ENCODE measurements around the gene SLC16A10.

The SLC16A10 gene

DNA sequence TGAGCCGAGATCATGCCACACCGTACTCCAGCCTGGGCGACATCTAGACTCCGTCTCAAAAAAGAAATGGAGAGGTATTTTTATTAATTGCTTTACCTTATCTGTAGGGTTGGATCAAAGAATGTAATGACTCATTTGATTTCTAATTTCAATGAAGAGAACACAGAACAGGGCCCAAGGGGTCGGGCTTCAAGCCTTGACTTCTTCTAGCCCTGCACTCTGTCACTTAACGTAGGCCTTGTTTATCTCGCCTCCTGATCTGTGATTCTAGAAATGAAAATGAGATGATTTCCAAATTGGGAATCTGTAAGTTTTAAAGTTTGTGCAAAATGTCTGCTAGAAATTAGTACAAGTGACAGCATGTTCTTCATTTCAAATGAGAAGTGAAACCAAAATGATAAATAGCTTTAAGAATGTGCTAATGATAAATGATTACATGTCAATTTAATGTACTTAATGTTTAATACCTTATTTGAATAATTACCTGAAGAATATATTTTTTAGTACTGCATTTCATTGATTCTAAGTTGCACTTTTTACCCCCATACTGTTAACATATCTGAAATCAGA lies 180.5 kb downstream of the SLC16A10 start:
- no peak overlapping the region for H3K27ac ChIP-seq
- DNase-seq (ENCODE audit: low spot score) = no peak
- ChIA-PET POLR2A (ENCODE audit: low non-redundant PET) (no interaction called here), CTCF (interaction anchor here (0.7 kb wide), 1 partner anchor 768 kb away, joined by 3 read pairs; no protein-coding TSS in a partner anchor)
- TF ChIP-seq, protein P1, sequence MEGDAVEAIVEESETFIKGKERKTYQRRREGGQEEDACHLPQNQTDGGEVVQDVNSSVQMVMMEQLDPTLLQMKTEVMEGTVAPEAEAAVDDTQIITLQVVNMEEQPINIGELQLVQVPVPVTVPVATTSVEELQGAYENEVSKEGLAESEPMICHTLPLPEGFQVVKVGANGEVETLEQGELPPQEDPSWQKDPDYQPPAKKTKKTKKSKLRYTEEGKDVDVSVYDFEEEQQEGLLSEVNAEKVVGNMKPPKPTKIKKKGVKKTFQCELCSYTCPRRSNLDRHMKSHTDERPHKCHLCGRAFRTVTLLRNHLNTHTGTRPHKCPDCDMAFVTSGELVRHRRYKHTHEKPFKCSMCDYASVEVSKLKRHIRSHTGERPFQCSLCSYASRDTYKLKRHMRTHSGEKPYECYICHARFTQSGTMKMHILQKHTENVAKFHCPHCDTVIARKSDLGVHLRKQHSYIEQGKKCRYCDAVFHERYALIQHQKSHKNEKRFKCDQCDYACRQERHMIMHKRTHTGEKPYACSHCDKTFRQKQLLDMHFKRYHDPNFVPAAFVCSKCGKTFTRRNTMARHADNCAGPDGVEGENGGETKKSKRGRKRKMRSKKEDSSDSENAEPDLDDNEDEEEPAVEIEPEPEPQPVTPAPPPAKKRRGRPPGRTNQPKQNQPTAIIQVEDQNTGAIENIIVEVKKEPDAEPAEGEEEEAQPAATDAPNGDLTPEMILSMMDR (conservative IDR thresholded peaks at IDR 0.05; ENCODE audit: low read depth) = no peak

DNA sequence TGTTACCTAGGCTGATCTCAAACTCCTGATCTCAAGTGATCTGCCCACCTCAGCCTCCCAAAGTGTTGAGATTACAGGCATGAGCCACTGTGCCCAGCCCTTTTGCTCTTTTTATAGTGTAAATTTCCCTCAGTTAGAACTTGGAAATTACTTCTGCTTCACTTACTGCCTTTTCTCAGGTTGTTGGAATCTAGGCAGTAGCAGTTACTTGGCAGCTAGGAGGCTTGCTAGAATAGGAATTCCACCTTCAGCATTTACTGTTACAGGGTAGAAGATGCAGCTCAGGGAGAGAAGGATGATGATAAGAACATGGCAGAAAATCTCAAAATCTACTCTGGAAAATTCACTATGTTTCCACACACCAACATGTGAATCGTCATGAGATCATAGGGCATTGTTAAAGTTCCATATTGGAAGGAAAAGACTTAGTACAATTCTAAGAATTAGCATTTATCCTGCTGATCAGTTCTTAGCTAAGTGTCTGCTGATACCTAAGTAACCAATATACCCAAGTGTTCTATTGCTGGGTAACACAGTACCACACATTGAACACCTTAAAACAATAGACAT lies 182.2 kb downstream of the SLC16A10 start:
- POLR2A ChIA-PET (ENCODE audit: low non-redundant PET) = no interaction called here
- CTCF ChIA-PET = no interaction called here
- no peak for DNase-seq (ENCODE audit: low spot score)
- H3K27ac ChIP-seq = no peak overlapping the region
- TF ChIP-seq, protein P1 (conservative IDR thresholded peaks at IDR 0.05; ENCODE audit: low read depth) = no peak

DNA sequence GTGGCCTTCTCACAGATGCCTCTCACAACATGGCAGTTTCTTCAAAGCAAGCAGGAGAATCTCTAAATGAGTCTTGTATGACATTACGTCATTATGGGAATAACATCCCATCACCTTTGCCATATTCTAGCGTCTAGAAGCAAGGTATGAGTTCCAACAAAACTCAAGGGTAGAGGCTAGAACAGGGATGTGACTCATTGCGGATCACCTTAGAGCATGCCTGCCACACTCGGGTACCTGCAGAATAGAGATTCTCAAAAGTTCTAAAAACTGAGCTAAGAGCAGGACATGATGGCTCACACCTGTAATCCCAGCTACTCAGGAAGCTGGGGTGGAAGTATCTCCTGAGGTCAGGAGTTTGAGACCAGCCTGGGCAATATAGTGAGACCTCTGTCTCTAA lies 182.8 kb downstream of the SLC16A10 start:
- TF ChIP-seq, protein P1 (conservative IDR thresholded peaks at IDR 0.05; ENCODE audit: low read depth) = no peak
- no peak for DNase-seq (ENCODE audit: low spot score)
- CTCF ChIA-PET = no interaction called here
- H3K27ac ChIP-seq = no peak overlapping the region
- POLR2A ChIA-PET (ENCODE audit: low non-redundant PET) = no interaction called here

DNA sequence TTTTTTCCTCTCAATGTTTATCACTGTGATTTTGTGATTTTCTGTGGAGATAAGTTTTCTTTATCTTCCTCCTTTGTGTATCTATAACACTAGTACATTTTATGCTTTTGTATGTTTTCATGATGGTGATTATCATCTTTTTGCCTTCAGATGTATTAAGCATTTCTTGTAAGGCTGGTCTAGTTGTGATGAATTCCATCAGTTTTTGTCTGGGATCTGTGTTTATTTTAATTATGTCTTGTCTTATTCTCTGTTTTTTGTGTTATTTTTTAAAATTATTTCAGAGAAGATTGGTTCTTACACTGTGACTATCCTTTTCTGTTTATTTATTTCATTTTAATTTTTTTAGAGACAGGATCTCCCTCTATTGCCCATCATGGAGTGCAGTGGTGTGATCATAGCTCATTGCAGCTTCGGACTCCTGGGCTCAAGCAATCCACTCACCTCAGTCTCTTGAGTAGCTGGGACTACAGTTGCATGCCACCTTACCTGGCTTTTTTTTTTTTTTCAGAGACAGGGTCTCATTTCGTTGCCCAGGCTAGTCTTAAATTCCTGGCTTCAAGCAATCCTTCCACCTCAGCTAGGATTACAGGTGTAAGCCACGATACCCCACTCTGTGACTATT lies 187.4 kb downstream of the SLC16A10 start:
- H3K27ac ChIP-seq = no peak overlapping the region
- TF ChIP-seq, protein P1 (conservative IDR thresholded peaks at IDR 0.05; ENCODE audit: low read depth) = no peak
- ChIA-PET CTCF (no interaction called here), POLR2A (ENCODE audit: low non-redundant PET) (no interaction called here)
- no peak for DNase-seq (ENCODE audit: low spot score)

DNA sequence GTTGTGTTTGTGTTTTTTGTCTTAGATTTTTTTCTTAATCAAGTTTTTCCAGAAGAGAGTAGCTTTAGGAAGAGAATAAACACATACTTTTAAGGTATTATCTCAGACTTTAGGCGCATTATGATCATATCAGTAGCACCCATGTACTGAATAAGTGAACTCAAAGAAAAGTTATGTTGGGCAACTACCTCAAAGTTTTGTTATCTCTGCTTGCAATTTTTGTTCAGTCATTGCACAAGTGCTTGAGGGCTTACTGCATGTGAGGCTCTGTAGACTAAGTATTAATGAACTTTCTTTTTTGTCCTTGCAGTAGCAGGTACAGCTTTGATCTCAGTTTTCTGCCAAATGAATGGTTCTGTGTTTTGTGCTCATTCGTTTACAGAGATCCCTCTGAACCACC lies 189.0 kb downstream of the SLC16A10 start:
- ChIA-PET POLR2A (ENCODE audit: low non-redundant PET) (no interaction called here), CTCF (interaction anchor here (0.6 kb wide), 2 partner anchors 48 to 773 kb away, joined by 4 read pairs; no protein-coding TSS in a partner anchor)
- H3K27ac ChIP-seq = no peak overlapping the region
- TF ChIP-seq, protein P1 (conservative IDR thresholded peaks at IDR 0.05; ENCODE audit: low read depth) = no peak
- DNase-seq (ENCODE audit: low spot score) = no peak

DNA sequence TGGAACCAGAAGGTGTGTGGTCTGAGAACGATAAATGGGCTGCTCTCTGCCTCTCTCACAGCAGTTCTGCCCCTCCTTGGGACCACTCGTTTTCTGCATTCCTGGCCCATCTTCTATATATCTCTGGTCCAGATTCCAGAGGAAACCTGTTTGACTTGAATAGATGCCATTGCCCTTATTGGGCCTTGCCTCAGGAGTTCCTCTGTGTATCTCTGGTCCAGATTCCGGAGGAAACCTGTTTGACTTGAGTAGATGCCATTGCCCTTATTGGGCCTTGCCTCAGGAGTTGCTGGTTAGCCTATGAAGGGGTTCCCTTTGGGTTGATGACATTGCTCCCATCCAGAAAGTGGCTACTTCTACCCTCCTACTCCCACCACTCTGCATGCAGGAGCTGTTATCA lies 189.4 kb downstream of the SLC16A10 start:
- TF ChIP-seq, protein P1 (conservative IDR thresholded peaks at IDR 0.05; ENCODE audit: low read depth) = no peak
- no peak for DNase-seq (ENCODE audit: low spot score)
- ChIA-PET CTCF (interaction anchor here (0.6 to 0.9 kb wide), 2 partner anchors 18 to 774 kb away, joined by 3 to 4 read pairs; no protein-coding TSS in a partner anchor), POLR2A (ENCODE audit: low non-redundant PET) (no interaction called here)
- no peak overlapping the region for H3K27ac ChIP-seq

All from RWPE1 (cell line).